GM19372 (cell line): ENCODE results near the gene CD53.

Experiments used
- ATAC-seq: cut with Tn5 transposase; IDR thresholded peaks from one replicate; pipeline ENCODE4 v1.9.1; 2021; ENCODE audit warnings: mild to moderate bottlenecking, low read depth, moderate library complexity; ENCODE audit not compliant: unreplicated experiment

Gene CD53

DNA sequence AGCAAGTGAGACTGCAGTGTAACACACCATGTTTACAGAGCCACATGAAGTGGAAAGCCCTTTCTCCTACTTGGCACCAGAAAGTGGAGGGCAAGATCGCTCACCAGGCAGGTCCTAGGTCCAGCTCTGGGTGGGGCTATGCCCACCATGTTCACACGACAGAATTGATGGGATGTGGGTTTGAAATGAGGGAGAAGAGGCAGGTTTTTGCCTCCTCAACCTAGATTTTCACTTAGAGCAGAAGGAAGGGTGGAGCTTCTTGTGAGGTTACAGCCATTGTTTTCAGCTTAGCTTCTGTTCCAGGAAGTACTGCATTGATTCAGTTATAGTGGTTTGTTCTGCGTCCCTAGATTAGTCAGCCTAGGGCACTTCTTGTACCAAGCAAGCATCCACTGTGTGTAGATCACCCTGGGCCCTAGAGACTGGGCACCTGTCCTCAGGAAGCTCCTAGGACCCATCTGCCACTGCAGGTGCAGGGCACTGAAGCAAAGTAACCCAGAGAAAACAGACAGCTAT is 2.3 kb downstream of the CD53 start:
- no peak for ATAC-seq

DNA sequence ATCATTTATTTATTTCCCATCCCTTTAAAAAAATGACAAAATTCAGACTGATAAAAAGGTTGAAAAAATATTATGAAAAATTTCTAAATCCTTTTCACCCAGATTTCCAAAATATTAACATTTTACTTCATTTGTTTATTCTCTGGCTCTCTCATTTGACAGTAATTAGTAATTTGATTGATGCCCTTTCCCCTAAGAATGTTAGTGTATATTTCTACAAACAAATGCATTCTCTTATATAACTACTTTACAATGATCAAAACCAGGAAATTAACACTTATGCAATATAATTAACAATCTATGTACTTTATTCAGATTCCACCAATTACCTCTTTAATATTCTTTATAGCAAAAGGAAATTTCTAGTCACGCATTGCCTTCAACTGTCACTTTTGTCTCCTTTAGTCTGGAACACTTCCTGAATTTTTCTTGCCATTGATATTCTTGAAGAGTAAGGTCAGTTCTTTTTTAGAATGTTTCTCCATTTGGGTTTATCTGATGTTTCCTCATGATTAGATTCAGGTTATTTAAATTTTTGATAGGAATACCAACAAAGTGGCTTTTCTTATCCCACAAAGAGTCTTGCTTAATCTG is 3.9 kb downstream of the CD53 start:
- ATAC-seq = no peak

DNA sequence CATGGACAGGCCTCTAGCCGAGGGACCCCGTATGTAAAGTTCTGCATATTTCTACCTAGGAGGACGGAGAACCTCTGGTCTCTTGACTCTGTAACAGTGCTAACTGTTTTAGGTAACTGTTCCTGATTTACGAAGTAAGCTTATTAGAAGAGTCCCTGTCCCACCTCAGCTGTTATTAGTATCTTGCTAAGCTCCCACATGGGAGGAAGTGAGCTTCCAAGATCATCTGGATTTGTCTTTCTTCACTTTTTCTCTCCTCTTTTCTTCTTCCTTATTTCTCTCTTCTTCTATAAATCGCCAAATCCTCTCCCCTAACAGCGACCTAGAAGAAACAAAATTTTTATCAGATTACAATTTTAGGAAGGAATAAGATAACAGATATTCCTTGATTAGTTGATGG is 4.4 kb downstream of the CD53 start:
- ATAC-seq = no peak

DNA sequence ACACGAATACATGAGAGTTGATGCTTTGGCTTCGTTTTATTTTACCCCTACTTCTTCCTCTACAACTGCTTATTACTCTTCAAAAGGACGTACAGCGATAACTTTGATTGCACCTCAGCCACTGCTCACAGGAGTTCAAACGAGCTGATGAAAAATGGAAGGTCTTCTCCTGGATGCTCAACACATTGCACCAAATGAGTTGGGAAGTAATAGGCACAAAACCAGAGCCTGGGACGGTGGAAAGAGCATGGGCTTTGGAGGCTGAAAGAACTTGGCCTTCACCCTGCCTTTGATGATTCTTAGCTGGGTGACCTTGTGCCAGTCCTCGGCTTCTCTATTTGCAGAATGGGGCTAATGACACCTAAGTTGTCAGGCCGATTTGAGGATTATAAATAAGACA is 4.8 kb downstream of the CD53 start:
- ATAC-seq = no peak

DNA sequence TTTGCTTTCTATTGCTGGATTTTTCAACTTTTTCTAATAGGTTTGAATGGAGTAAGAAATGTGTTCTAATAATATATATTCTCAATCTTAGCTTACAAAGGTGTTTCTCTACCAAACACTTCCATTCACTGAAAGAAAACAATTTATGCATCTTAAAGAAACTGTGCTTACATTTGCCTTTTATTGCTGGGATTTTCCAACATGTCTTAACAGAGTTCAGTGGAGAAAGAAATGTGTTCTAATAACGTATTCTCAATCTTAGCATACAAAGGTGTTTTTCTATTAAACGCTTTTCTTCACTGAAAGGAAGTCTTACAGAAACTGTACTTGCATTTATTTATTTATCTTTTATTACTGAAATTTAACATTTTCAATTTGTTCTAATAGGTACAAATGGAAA is 5.6 kb downstream of the CD53 start:
- no peak for ATAC-seq

DNA sequence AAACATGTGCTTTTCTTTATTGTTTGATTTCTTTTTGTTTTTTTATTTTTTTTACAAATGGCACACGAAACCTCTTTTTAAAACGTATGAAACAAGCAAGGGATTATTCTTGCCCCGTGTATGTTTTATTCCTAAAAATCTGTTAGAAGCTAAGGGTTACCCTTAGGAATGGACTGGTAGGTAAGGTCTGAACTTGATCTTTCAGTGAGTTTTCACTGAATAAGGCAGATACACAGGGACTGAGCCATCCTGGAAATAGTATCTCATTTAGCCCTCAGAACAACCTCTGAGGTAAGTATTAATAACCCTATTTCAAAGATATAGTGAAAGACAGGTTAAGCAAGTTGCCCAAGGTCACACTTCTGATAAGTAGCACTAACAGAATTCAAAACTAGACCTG is 6.0 kb downstream of the CD53 start:
- no peak for ATAC-seq

DNA sequence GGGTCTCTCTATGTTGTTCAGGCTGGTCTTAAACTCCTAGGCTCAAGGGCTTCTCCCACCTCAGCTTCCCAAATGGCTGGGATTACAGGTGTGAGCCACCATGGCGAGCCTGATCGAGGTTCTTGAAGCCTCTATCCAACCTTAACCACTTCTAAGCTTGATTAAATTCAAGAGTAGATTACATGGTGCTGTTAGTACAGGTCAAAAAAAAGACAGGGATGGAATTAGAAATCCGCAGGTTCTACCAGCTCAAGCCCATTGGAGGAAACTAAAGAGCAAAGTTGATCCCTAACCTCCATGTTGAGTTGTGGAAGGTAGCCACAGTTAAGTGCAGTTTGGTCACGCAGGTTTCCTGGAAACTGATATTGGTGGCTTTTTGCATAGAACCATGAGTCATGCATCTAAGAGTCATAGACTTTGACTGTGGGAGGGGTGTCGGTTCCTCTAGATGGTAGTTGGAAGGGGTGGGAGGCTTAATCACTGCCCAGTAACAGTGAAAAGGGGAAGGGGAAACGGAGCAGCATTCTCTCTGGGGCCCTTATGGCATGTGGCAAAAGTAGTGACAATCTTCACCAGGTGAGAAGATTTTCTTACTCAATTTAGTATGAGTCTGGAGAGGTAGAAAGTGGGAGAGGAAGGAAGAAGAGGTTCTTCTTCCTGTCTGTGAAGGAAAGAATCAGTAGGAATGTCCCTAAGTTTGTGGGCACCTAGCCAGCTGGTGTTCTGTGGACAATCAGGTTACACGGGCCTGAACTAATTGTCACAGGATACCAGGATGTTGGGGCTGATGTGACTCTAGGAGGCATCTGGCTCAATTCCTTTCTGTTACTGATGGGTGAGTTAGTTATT is 7.0 kb downstream of the CD53 start:
- ATAC-seq = peak; percentile 50

DNA sequence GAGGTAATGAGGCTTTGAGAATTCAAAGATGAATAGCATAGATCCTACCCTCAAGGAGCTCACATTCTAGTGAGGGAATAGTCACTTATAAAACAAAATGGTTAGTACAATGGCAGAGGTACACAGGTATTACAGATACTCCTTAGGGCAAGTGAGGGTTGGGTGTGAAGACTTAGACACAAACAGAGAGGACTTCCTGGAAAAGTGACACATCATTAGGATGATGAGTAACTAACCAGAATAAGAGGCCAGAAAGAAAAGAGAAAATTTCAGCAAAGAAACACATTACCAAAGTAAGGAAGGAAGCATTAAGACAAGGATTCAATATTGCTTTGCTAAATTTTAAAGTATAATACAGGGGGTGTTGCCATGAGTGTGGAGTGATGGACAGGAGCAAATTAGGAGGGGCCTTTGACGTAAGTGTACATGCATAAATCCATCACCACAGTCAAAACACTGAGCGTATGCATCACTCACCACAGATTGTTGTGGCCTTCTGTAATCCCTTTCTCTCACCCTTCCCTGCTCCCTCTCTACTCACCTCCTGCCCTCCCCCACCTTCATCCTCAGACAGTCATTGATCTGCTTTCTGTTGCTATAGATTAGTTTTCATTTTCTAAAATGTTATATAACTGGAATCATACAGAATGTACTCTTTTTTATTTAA is 7.9 kb downstream of the CD53 start:
- ATAC-seq = no peak

DNA sequence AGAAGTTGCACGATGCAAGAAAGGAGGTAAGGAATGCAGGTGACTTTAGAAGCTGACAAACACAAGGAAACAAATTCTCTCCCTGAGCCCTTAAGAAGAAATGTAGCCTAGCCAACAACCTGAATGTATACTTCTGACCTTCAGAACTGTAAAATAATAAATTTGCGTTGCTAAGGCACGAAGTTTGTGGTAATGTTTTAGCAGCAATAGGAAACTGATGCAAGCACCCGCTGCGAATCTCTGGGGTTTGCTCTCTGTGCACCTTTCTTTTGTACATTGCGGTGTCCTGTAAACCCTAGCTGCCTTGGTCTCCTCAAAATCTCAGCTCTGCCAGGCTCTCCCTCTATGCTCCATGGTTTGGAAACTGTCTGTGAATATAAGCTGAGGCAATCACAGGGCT is 15.1 kb downstream of the CD53 start:
- ATAC-seq = no peak

DNA sequence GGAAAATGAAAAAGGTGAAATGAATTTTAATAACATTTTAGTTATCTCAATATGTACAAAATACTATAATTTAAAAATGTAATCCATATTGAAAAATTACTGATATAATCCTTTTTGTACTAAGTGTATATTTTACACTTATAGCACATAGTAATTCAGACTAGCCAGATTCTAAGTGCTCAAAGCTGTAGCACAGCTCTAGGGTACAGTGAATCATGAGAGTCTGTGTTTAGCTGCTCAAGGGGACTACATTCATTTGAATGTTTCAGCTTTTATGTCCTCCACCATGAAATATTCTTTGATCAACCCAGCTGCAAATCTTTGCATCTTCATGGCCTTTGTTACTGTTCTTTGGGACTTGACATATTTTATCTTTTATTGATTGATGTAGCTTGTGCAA is 15.7 kb downstream of the CD53 start:
- no peak for ATAC-seq

DNA sequence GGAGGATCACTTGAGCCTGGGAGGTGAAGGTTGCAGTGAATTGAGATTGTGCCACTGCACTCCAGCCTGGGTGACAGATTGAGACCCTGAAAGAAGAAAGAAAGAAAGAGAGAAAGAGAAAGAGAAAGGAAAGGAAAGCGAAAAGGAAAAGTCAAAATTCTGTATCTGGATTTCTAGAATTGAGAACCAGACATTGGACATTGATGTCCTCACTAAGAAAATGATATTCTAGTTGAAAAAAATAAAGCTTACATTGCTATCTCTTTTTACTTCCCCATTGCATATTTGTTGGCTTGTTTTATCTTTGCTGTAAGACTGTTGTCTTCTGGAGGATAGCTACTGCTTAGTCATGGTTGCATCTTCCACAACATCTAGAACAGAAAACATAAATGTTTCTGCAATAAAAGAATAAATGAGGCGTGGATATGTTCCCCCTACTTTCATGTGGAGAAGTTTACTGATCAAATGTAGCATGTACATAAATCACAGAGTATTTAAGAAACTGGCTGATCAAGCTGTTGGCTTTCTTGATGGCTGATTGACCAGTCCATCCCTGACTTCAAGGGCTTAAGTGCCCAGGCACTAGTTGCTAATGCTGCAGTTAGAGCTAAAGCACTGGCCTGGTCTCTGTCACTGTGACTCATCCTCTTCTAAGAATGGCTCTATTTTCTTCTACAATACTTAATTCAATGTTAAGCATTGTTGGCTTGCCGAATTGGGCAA is 17.7 kb downstream of the CD53 start:
- ATAC-seq = no peak

DNA sequence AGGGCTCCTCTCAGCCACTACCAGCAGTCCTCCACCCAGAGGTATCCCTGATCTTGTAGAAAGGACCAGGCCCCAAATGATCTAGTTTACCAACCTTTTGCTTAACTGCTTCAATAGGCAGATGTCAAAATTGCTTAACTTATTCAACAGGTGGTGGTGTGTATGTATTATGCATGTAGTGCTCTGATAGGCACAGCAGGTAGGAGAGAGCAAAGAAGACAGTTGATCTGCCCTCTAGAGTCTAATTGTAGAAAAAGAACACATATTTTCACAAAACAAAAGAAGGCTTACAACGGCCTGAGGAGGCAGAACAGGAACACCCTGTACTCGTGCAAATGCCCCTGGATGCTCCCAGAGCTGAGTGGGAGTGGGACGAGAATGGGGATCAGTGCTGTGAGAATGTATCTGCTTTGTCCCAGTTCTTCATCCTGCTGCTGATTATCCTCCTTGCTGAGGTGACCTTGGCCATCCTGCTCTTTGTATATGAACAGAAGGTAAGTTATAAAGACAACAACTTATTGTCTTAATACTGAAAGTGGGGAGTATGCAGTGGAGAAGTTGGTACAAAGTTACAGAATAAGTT is 21.1 kb downstream of the CD53 start:
- no peak for ATAC-seq

DNA sequence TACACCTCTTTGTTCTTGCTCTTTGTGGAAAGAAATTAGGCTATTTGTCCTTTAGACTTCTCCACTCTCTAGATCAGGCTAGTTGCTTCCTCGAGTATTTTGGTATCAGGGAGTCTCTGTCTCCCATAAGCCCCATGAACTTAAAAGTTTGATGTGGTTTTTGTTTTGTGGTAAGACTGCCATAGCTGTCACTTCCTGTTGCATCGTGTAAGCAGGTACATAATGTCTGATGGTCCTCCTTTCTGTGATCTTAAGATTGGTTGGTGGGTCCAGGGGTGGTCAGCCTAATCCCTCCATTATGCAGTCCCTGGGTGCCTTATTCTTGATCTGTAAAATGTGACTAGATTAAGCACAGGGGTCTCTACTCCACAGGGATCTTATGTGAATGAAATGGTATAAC is 23.1 kb downstream of the CD53 start:
- no peak for ATAC-seq

DNA sequence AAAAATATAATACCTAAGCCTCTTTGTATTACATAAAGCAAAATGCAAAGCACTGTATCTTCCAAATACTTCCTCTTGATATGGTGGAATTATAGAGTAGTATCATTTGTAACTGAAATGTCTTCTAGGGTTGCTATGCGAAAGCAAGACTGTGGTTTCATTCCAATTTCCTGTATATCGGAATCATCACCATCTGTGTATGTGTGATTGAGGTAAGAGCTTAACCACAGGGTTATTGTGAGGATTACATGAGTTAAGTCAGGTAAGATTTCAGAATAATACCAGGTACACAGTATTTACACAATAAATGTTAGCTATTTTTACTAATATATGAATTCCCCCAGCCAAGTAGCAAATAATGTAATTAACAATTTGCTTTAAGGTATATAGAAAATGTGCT is 24.7 kb downstream of the CD53 start:
- no peak for ATAC-seq

DNA sequence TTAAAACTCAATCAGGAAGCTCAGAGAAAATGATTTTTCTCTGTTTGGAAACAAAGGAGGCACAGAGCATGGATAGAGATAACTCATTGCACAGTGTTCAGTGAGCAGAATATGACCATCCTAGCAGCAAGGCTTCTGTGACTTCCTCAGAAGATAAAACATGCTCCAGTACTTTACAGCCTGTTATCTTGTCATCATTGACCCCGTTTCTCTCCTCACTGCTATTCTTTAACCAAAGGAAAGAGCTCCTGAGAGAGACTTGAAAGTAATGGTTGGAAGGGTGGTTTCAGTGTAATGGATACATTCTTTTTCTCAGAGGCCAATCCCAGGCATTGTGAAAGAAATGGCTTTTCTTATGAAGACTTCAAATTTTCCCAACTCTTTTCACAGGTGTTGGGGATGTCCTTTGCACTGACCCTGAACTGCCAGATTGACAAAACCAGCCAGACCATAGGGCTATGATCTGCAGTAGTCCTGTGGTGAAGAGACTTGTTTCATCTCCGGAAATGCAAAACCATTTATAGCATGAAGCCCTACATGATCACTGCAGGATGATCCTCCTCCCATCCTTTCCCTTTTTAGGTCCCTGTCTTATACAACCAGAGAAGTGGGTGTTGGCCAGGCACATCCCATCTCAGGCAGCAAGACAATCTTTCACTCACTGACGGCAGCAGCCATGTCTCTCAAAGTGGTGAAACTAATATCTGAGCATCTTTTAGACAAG is 25.9 kb downstream of the CD53 start:
- ATAC-seq = no peak

DNA sequence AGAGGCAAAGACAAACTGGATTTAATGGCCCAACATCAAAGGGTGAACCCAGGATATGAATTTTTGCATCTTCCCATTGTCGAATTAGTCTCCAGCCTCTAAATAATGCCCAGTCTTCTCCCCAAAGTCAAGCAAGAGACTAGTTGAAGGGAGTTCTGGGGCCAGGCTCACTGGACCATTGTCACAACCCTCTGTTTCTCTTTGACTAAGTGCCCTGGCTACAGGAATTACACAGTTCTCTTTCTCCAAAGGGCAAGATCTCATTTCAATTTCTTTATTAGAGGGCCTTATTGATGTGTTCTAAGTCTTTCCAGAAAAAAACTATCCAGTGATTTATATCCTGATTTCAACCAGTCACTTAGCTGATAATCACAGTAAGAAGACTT is 26.5 kb downstream of the CD53 start:
- no peak for ATAC-seq

DNA sequence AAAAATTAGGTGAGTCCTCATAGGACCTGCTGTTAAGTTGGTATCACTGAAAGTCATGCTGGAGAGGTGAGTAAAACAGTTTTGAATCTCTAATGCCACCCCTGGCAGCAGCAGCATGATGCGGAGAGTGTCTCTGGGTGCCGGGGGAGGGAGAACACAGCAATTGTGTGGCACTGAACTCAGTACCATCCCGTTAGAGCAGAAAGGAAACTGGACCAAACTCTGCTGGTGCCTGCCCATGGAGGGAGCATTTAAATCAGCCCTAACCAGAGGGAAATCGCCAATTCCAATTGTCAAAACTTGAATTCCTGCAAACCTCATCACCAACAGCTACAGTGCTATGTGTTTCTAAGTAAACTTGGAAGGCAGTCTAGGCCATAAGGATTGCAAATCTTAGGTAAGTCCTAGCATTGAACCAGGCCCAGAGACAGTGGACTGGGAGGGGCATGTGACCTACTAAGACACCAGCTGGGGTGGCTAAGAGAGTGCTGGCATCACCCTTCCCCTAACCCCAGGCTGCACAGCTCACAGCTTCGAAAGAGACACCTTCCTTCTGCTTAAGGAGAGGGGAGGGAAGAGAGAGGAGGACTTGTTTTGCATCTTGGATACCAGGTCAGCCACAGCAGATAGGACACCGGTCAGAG is 30.0 kb downstream of the CD53 start:
- no peak for ATAC-seq

DNA sequence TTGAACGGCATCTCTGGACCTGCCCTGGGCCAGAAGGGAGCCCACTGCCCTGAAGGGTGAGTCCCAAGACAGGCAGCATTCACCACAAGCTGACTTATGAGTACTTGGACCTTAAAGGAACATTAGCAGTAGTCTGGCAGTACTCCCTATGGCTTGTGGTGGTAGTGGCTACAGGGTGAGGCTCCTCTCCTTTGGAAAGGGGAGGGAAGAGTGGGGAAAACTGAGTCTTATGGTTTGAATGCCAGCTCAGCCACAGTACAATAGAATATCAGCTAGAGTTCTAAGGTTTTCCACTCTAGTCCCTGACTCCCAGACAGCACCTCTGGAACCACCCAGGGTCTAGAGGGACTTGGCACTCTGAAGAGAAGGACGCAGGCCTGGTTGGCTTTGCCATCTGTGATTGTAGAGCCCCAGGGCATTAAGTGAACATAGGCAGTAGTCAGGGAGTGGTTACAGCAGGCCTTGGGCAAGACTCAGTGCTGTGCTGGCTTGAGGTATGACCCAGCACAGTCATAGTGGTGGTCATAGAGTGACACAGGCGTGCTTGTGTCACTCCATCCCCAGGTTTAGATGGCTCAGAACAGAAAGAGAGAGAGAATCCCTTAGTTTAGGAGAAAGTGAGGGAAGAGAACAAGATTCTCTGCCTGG is 31.0 kb downstream of the CD53 start:
- ATAC-seq = no peak

DNA sequence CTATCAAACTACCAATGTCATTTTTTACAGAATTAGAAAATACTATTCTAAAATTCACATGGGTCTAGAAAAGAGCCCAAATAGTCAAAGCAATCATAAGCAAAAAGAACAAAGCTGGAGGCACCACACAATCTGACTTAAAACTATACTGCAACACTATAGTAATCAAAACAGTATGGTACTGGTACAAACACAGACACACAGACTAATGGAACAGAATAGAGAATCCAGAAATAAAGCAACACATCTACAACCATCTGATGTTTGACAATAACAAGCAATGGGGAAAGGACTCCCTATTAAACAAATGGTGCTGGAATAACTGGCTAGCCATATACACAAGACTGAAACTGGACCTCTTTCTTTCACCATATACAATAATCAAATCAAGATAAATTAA is 39.8 kb downstream of the CD53 start:
- no peak for ATAC-seq
